Stimulated activated CD8-positive, alpha-beta memory T cell treated with anti-CD3 and anti-CD28 coated beads, Interleukin-4, amount 100 ng/mL, for 4 hours (primary cell): ENCODE results near the gene FAM72B.
"Not testable (repeated sequence)": the region's sequence is repeated elsewhere in the genome, so short reads cannot be mapped to it uniquely, and the experiment has no call there.

Experiments used
- DNase-seq, 2 donors: peaks; one replicate each; pipeline ENCODE4 v3.0.0-alpha.2; 2020; ENCODE audit warnings: low read depth in 2 of 2, low spot score in 1 of 2

FAM72B gene

DNA sequence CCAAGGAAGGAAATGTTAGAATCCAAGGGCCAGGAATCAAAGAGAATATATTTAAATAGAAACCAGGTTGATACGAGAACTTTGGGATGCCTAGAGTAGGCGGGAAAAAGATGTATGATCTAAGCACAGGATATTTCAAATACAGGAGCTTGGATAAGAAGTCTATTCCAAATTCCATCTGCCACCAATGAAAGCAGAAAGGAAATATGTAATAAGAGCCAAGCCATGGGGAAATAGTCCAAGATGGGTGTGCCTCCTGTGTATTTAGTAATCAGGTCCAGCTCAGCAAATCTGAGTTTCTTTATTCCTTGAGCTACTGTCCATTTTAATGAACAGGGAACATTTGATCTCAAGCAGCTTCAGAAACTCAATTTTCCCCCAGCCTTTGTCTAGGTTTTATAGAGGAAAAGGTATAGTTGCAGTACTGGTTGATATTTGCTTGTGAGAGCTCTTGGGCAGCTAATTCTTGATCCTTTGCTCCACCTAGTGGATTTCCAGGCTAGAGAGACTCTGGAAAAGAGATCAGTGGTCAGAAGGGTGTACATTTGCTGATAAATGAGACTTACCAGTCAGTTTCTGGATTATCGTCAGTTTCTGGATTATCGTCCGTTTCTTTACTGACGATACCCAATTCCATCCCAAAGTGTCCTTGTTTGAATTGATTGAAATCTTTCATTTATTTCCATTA lies 28.3 kb downstream of the FAM72B start:
- DNase-seq, result not testable (repeated sequence)

DNA sequence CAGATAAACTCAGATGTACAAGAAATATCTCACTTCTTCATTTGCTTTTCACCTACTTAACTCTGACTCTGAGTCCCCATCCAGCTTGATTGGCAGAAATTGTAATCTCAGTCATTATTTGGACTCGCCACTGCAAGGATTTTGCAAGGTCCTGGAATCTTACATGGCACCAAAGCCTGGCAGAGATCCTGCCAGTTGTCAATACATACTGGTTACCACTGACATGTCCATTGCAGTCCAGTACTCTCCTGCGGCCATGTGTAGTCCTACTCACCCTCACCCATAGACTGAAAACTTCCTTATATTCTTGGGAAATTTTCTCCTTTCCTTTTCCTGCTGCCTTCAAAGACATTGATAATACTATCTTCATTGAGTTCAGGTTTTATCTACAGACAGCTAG lies 29.3 kb downstream of the FAM72B start:
- not testable (repeated sequence) for DNase-seq

DNA sequence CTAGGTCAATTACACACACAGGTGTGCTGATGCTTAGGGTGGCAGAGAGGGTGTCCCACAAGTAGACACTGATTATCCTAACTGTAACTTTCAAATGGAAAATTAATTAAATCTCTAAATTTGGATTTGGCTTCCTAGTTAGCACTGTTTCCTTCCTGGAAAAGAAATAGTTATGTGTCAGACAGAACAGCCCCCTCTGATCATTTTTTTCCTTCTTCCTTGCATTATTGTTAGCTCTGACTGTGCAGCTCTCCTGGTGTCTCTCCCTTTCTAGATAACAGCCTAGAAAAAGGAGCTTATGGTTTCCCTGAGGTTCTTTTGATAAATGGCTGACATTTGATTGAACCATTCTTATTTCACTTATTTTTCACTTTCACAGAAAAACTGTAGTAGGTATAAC lies 31.4 kb downstream of the FAM72B start:
- DNase-seq, result not testable (repeated sequence)

DNA sequence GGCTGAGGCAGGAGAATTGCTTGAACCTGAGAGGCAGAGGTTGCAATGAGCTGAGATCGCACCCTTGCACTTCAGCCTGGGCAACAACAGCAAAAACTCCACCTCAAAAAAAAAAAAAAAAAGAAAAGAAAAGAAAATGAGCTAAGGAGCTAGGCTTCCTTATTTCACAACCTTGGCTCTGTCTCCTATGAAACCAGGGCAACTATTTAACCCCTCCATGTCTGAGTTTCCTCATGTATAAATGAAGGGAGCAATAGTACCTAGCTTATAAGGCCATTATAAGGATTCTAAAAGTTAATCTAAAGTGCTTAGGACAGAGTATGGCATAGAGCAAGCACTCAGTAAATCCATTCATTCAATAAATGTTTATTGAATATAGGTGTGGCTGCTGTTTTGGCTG lies 32.8 kb downstream of the FAM72B start:
- not testable (repeated sequence) for DNase-seq

DNA sequence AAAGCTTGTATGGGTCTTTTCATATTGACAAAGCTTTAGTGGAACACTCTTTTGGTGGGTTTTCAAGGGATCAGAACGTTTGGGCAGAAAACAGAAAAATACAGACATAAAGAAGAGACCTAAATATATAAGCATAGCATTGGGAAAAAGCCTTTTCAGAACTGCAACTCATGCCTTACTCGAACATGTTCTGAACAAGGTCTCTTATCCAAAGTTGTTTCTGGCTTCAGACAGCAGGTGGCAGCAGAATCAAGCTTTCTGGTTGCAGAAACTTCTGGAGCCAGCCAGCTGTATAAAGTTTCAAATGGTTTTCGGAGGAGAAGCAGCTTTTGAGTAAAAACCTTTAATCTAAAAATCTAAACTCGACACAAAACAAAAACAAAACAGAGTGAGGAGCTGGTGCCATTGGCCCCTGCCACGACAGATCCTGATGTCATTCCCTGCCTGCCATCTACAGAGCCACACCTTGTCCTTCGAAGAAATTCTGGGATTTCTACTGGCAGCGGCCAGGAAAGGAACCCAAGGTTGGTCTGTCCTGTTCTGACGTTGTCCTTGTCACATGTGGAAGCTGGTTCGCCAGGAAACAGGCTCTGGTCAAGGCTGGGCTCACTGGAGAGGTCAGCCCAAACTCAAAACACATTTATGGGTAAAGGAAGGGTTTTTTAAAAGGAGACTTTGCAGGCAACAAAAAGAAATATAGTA lies 35.5 kb downstream of the FAM72B start:
- not testable (repeated sequence) for DNase-seq

DNA sequence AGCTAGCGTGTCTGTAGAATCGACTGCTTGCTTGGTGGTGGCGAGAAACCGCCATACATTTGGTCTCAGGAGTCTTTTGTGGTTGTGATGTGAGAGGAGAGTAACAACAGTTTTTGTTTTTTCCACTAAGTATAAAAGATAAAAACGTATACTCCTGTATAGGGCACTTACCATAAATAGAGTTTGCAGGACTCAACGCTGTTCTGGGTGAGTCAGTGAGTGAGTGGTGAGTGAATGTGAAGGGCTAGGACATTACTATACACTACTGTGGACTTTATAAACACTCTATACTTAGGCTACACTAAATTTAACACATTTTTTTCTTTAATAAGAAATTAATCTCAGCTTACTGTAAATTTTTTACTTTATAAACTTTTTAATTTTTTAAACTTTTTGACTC lies 43.7 kb downstream of the FAM72B start:
- not testable (repeated sequence) for DNase-seq

DNA sequence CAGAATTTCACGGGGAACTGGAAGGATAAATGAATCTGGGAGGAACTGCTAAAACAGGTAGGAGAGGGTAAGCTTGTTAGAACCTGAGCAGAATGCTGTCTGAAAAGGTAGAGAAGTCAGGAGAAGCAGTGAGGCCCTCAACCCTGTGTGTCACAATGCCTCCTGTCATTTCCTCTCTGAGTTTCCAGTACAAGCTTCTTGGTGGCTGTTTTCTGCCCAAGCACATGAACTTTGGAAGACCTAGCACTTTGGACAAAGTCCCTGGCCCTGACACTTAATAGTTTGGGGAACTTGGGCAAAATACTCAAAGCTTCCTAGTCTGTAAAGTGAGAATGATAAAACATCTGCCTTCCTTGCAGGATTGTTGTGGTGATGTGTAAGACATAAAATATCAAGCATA lies 52.6 kb downstream of the FAM72B start:
- not testable (repeated sequence) for DNase-seq

DNA sequence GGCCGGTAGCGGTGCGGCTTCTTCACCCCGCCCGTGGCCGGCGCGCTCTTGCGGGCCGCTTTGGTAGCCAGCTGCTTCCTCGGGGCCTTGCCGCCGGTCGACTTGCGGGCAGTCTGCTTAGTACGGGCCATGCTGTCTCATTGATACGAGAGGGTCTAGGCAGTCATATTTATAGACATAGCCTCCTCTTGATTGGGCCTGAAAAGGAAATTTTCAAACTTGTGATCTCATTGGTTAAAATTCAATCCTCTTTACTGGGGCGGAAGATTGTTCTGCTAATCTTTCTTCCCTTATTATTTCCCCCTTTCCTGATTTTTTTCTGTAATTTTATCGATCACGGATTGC lies 65.7 kb downstream of the FAM72B start:
- not testable (repeated sequence) for DNase-seq
